Keratinocyte (primary cell): Measurements from ENCODE around the gene HLA-DRB1.

Experiments
- EZH2 ChIP-seq: IDR thresholded peaks from one replicate; pipeline ENCODE4 v1.6.1; 2012; ENCODE audit warnings: inconsistent platforms, mild to moderate bottlenecking, low read length, moderate library complexity
- TF ChIP-seq, protein P1 (sequence below), 3 experiments: IDR thresholded peaks in 1 of 3; conservative IDR thresholded peaks in 1 of 3; optimal IDR thresholded peaks in 1 of 3; 2 replicates in 2 of 3; 3 replicates in 1 of 3; pipeline versions ENCODE3 to v1.5.1; 2011; ENCODE audit warnings: low read length in 3 of 3, mild to moderate bottlenecking in 3 of 3, moderate library complexity in 2 of 3, control low read depth in 1 of 3, inconsistent platforms in 1 of 3; ENCODE audit not compliant: insufficient read depth in 2 of 3; ENCODE audit errors: extremely low read depth in 1 of 3

DNA sequence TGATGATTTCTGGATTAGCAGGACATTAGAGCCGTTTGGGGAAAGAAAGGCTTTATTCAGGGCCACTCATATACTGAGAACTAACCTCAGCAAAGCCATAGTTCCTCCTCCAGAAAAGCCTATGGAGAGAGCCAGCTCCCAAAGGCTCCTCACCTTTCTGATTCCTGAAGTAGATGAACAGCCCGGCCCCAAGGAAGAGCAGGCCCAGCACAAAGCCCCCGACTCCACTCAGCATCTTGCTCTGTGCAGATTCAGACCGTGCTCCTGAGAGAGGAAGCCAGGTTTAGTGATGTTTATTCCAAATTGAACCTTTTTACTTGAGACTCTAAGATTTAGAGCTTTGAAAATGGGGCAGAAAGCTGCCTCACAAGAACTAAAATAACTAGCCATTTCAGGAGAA is 9.1 kb downstream of the HLA-DRB1 start:
- TF ChIP-seq, protein P1, sequence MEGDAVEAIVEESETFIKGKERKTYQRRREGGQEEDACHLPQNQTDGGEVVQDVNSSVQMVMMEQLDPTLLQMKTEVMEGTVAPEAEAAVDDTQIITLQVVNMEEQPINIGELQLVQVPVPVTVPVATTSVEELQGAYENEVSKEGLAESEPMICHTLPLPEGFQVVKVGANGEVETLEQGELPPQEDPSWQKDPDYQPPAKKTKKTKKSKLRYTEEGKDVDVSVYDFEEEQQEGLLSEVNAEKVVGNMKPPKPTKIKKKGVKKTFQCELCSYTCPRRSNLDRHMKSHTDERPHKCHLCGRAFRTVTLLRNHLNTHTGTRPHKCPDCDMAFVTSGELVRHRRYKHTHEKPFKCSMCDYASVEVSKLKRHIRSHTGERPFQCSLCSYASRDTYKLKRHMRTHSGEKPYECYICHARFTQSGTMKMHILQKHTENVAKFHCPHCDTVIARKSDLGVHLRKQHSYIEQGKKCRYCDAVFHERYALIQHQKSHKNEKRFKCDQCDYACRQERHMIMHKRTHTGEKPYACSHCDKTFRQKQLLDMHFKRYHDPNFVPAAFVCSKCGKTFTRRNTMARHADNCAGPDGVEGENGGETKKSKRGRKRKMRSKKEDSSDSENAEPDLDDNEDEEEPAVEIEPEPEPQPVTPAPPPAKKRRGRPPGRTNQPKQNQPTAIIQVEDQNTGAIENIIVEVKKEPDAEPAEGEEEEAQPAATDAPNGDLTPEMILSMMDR (optimal IDR thresholded peaks at IDR 0.05 in 1 of 3, IDR thresholded peaks at IDR 0.05 in 1 of 3, conservative IDR thresholded peaks at IDR 0.05 in 1 of 3; ENCODE audit: extremely low read depth in 1 of 3, insufficient read depth in 2 of 3, low read length in 3 of 3), result no peak
- TF ChIP-seq EZH2, result no peak
